HG03066 (cell line): ENCODE results near the gene LBX2.
"Not testable (repeated sequence)": the region's sequence is repeated elsewhere in the genome, so short reads cannot be mapped to it uniquely, and the experiment has no call there.

Source experiments
- ATAC-seq: cut with Tn5 transposase; IDR thresholded peaks from one replicate; pipeline ENCODE4 v1.9.1; 2021; ENCODE audit warnings: low read depth; ENCODE audit not compliant: unreplicated experiment

Gene LBX2

DNA sequence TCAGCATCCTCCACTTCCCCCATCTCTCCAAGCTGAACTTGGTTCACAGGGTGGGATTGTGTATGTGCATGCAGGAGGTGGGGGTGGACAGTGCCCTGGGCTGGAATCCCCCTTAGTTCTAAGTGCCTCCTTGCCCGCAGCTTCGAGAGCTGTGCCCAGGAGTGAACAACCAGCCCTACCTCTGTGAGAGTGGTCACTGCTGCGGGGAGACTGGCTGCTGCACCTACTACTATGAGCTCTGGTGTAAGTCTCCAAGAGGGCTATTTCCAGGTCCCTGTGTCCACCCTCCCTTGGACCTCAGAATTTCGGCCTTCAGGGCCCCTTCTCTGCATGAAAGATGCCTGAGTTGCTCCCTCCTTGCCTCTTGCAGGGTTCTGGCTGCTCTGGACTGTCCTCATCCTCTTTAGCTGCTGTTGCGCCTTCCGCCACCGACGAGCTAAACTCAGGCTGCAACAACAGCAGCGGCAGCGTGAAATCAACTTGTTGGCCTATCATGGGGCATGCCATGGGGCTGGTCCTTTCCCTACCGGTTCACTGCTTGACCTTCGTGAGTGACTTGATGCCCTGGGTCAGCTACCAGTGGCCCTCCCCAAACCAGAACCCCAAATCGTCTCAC, 39.8 kb downstream of the LBX2 start:
- not testable (repeated sequence) for ATAC-seq

DNA sequence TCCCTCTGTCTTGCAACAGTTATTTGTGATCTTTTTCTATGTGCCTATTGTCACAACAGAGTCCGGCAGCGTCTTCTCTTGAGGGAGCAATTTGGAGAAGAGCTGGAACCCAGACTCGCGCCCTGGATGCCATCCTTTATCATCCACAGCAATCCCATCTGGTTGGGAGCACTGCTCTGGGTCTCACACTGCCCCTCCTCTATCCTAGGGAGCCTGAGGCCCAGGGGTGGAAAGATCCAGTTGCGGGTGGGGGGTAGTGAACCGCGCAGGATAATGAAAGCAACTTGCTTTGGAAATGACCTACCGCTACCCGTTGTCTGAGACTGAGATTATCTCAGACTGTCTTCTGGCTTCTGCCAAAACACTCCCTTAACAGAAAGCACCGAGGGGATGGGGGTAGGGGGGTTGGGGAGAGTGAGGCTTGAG, 40.5 kb downstream of the LBX2 start:
- ATAC-seq: no peak

DNA sequence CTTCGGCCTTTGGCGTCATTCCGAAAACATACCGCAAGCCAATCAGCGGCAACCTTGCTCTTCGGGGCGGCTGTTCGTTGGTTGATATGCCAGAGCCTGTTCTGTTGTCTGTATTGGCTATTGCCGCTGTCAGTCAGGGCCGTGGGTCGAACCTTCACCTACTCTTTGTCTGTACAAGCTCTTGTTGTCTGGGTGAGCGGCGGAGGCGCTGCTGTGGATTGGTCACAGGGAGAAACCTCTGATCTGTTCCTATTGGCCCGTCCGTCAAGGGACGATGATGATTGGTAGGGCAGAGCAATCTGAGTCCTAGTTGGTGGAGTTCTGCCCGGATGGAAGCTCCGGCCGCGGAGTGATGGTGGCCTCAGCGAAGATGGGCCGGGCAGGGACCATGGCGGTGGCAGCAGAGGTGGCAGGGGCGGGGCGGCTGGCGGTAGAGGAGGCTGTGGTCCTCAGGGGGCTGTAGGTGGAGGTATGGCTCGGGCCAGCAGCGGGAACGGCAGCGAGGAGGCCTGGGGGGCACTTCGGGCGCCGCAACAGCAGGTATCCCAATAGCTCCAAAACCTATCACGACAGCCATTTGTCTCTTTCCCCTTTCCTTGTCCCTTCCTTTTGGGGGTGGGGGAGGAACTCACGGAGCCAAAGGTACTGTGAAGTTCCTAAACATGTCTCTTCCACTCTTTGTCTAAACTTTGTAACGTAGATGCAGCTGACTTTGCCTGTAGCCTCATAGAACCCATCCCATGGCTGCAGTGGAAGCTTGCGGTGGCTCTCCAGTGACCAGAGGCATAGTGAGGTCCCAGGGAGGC, 41.1 kb downstream of the LBX2 start, which contains the start of gene WBP1:
Gene WBP1, plus strand, starts transcription at position 307 of the 806 bp plus-strand sequence. Its CDS starts 165 bp downstream, at position 472.
- peak; percentile 84 for ATAC-seq

DNA sequence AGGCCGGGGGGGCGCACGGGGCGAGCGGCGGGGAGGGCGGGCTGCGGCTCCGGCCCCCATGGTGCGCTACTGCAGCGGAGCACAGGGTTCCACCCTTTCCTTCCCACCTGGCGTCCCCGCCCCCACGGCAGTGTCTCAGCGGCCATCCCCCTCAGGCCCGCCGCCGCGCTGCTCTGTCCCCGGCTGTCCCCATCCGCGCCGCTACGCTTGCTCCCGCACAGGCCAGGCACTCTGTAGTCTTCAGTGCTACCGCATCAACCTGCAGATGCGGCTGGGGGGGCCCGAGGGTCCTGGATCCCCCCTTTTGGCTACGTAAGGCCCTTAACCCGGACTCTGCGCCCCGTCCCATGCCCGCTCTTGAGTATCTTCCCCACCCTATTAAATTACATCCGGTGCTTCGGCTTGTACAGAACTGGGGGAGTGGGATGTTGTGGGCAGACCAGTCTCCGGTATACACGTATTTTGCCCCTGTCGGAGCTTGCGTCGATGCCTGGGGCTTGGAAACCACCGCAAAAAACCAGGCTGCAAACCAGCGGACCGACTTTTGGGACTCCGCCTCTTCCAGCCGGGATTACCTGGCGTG, 41.8 kb downstream of the LBX2 start:
- peak; percentile 40 for ATAC-seq

DNA sequence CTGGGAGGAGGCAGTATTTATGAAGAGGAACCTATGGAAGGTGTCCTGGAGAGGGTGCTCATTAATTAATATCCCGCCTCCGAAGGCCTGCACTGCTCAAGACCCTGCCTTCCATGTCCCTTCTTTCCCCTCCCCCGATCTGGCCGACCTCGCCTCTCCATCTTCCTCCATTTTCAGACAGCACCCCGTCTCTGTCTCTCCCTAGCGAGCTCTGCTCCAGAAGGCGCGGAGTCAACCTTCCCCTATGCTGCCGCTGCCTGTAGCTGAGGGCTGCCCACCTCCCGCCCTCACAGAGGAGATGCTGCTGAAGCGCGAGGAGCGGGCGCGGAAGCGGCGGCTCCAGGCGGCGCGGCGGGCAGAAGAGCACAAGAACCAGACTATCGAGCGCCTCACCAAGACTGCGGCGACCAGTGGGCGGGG, 42.3 kb downstream of the LBX2 start:
- ATAC-seq: no peak

DNA sequence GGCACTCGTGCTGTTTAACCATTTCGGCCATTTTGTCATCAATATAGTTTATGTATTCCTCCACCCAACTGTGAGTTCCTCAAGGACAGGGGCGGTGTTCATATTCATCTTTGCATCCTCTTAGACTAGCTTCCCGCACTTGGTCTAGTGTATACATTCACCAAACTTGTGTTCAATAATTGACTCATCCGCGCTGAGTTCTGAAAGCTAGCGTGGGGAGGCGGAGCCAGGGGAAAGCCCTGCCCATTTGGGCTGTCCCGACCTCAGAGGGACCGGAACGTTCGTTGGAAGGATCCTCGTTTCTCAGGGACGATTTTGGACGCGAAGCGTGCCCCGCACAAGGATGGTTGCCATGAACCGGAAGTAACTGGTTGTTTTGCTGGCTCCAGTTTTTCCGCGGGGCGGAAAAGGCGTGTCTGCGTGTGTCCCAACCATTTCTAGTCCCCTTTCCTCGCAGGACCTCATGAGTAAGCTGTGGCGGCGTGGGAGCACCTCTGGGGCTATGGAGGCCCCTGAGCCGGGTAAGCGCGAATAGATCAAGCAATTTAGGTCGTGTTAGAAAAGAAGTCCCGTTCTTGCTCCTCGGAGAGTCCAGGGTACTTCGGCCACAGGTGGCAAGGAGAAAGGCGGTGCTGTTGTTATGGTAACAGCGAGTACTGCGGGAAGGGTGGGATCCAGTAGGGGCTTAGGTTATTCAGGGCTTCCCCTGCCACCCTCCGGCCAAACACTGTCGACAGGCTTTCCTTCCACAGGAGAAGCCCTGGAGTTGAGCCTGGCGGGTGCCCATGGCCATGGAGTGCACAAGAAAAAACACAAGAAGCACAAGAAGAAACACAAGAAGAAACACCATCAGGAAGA, 44.5 kb downstream of the LBX2 start, which contains the start of gene INO80B:
Gene INO80B, plus strand, starts transcription at position 434 of the 858 bp plus-strand sequence. Its CDS starts 30 bp downstream, at position 464.
- ATAC-seq: peak; percentile 37

DNA sequence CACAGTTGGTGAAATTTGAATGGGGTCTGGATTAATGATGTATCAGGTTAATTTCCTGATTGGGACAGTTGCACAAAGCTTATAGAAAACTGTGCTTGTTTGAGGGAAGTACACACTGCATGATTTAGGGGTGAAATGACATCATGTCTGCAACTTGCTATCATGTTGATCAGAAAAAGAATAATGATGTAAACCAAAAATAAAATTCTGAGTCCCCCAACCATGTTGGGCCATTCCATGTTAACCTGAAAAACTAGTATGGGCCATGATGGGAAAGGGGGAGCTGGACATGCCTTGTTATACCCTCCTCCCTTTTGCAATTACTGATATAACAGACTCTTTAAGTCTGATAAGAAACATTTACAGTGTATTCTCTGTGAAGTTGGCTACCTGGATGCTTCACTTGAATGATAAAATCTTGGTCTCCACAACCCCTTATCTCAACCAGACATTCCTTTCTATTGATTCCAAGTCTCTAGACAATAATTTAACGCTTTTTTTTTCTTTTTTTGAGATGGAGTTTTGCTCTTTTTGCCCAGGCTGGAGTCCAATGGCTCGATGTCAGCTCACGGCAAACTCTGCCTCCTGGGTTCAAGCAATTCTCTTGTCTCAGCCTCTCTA, 48.7 kb downstream of the LBX2 start:
- ATAC-seq: no peak

DNA sequence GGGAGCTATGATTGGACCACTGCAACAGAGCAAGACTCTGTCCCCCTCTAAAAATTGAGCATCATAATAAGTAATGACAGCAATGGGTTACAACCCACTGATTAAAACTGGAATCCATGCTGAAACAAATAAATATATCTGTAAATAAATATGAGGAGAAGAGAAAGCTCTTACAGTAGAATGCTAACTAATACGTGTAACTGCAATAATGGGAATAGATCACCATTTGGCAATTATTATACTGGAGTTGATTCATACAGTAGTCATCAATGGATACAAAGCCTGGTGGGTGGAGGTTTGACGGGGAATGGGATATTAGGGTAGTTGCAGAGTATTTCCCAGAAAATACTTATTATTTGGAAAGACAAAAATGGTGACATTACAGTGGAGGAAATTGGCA, 50.6 kb downstream of the LBX2 start:
- ATAC-seq: no peak
